ENCODE measurements around the gene PALM3. TPM values are rescaled to one million over a fixed set of nuclear protein-coding genes. Genes with fewer than 3 reads are reported as not detected.

PALM3 gene
- total and polyA plus RNA-seq, 10 of the 15 experiments (the other 5 are each of a cell fraction or from before 2014, with no cell fraction given), result 0.07 TPM; not detected in 9

DNA sequence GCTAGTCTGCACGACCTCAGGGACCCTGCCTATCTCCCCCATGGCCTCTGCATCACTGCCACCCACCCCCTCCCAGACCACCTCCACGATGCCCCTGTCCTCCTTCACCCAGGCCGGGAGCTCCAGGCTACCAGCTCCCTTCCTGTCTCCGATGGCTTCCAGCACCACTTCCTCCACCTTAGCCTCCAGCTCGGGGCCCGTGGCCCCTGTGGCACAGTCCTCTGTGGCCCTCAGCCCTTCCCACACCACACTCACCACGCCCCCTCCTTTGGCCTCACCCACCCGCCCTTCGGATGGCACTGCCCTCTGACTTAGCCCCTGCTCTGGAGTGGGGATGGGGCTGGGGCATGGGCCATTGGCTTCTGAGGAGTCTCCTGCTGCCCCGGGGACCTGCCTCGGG lies 7.2 kb downstream of the PALM3 start (continued):
- no peak for TF ChIP-seq NBN (IDR thresholded peaks at IDR 0.05)
- no peak for TF ChIP-seq HDAC6 (IDR thresholded peaks at IDR 0.05; ENCODE audit: unreplicated experiment)

DNA sequence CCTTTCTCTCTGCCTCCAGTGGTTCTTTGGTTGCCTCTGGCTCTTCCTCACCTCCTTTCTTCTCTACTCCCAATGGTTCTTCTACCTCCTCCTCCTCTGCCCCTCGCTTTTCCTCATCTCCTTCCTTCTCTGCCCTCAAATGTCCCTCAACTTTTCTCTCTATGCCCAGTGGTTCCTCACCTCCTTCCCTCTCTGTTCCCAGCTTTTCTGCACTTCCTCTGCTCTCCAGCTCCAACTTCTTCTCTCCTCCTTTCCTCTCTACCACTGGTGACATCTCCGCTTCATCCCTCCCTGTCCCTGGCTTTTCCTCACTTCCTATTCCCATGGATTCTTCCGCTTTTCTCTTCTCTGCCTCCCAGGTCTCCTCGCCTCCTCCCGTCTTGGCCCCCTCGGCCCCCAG lies 7.8 kb downstream of the PALM3 start:
- no peak overlapping the region for H3K9ac ChIP-seq (ENCODE audit: control insufficient read depth, insufficient read depth, low read length)
- peaks cover 3 to 7% of the 10 kb centered on the region in 2 experiments; a peak in 3 of 4 replicates for H3K36me3 ChIP-seq (ENCODE audit: control insufficient read depth in 2 of 2, insufficient read depth in 2 of 2, low read length in 1 of 2)
- no peak overlapping the region for H2AFZ ChIP-seq (ENCODE audit: control insufficient read depth, low read depth, low read length)
- no peaks in the 10 kb centered on the region for H4K20me1 ChIP-seq (ENCODE audit: control insufficient read depth, insufficient read depth)
- ATAC-seq, result no peak
- H3K27me3 ChIP-seq (replicated peaks in 1 of 2; ENCODE audit: control insufficient read depth in 2 of 2, insufficient read depth in 2 of 2, low read length in 1 of 2), result peaks cover 0 to 2% of the 10 kb centered on the region in 2 experiments
- 49% methylated on average over 5 of the region's 6 CpGs for WGBS (ENCODE audit: insufficient coverage, insufficient replicate concordance, low lambda C conversion rate, missing lambda C conversion rate)
- no peak overlapping the region for H3K27ac ChIP-seq (ENCODE audit: control insufficient read depth, insufficient read depth)
- in situ Hi-C loops (cut with MboI) (loop anchor here (25.0 kb wide), 1 partner anchor 767 kb away; no protein-coding TSS in a partner anchor), intact Hi-C loops (cut with micrococcal nuclease; ENCODE audit: unreplicated experiment) (no loop called here)
- no peaks in the 10 kb centered on the region for H3K9me3 ChIP-seq (replicated peaks; ENCODE audit: control insufficient read depth, insufficient read depth, low read length)
- no peak overlapping the region for H3K4me3 ChIP-seq
- no TSS peak for BruUV-seq (replicated peaks)
- no peak overlapping the region for H3K4me2 ChIP-seq (ENCODE audit: control insufficient read depth, insufficient read depth)
- no peak for FAIRE-seq
- DNase-seq (ENCODE audit: low read depth, low spot score), result no peak
- POLR2A ChIA-PET, result interaction anchor here (0.5 kb wide), 1 partner anchor 173 kb away, joined by 3 read pairs; no protein-coding TSS in a partner anchor
- SMC1A ChIA-PET (ENCODE audit: uncharacterized antibody, unreplicated experiment), result no interaction called here
- no peaks in the 10 kb centered on the region for H3K79me2 ChIP-seq (ENCODE audit: control insufficient read depth, insufficient read depth, low read length)
- RAD21 ChIA-PET (ENCODE audit: unreplicated experiment), result no interaction called here
- CTCF ChIA-PET, result interaction anchor here (0.6 kb wide), 1 partner anchor 47 kb away, joined by 3 read pairs; no protein-coding TSS in a partner anchor
- H3K4me1 ChIP-seq (ENCODE audit: control insufficient read depth, insufficient read depth, low read length), result no peaks in the 10 kb centered on the region
- no peak for TF ChIP-seq LARP7 (IDR thresholded peaks at IDR 0.05)
- TF ChIP-seq, protein P1, sequence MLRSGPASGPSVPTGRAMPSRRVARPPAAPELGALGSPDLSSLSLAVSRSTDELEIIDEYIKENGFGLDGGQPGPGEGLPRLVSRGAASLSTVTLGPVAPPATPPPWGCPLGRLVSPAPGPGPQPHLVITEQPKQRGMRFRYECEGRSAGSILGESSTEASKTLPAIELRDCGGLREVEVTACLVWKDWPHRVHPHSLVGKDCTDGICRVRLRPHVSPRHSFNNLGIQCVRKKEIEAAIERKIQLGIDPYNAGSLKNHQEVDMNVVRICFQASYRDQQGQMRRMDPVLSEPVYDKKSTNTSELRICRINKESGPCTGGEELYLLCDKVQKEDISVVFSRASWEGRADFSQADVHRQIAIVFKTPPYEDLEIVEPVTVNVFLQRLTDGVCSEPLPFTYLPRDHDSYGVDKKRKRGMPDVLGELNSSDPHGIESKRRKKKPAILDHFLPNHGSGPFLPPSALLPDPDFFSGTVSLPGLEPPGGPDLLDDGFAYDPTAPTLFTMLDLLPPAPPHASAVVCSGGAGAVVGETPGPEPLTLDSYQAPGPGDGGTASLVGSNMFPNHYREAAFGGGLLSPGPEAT (IDR thresholded peaks at IDR 0.05; ENCODE audit: low read depth), result no peak
- TF ChIP-seq, protein P2, sequence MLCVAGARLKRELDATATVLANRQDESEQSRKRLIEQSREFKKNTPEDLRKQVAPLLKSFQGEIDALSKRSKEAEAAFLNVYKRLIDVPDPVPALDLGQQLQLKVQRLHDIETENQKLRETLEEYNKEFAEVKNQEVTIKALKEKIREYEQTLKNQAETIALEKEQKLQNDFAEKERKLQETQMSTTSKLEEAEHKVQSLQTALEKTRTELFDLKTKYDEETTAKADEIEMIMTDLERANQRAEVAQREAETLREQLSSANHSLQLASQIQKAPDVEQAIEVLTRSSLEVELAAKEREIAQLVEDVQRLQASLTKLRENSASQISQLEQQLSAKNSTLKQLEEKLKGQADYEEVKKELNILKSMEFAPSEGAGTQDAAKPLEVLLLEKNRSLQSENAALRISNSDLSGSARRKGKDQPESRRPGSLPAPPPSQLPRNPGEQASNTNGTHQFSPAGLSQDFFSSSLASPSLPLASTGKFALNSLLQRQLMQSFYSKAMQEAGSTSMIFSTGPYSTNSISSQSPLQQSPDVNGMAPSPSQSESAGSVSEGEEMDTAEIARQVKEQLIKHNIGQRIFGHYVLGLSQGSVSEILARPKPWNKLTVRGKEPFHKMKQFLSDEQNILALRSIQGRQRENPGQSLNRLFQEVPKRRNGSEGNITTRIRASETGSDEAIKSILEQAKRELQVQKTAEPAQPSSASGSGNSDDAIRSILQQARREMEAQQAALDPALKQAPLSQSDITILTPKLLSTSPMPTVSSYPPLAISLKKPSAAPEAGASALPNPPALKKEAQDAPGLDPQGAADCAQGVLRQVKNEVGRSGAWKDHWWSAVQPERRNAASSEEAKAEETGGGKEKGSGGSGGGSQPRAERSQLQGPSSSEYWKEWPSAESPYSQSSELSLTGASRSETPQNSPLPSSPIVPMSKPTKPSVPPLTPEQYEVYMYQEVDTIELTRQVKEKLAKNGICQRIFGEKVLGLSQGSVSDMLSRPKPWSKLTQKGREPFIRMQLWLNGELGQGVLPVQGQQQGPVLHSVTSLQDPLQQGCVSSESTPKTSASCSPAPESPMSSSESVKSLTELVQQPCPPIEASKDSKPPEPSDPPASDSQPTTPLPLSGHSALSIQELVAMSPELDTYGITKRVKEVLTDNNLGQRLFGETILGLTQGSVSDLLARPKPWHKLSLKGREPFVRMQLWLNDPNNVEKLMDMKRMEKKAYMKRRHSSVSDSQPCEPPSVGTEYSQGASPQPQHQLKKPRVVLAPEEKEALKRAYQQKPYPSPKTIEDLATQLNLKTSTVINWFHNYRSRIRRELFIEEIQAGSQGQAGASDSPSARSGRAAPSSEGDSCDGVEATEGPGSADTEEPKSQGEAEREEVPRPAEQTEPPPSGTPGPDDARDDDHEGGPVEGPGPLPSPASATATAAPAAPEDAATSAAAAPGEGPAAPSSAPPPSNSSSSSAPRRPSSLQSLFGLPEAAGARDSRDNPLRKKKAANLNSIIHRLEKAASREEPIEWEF (IDR thresholded peaks at IDR 0.05; ENCODE audit: insufficient replicate concordance, low read depth, low read length), result no peak
- TF ChIP-seq, protein P3, sequence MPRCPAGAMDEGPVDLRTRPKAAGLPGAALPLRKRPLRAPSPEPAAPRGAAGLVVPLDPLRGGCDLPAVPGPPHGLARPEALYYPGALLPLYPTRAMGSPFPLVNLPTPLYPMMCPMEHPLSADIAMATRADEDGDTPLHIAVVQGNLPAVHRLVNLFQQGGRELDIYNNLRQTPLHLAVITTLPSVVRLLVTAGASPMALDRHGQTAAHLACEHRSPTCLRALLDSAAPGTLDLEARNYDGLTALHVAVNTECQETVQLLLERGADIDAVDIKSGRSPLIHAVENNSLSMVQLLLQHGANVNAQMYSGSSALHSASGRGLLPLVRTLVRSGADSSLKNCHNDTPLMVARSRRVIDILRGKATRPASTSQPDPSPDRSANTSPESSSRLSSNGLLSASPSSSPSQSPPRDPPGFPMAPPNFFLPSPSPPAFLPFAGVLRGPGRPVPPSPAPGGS (IDR thresholded peaks at IDR 0.05; ENCODE audit: borderline replicate concordance, insufficient read depth, low read depth, low read length, poor library complexity, severe bottlenecking), result no peak
- no peak for TF ChIP-seq SRF (IDR thresholded peaks at IDR 0.05; ENCODE audit: low read depth in 2 of 2, low read length in 2 of 2)
- no peak for TF ChIP-seq FOS (IDR thresholded peaks at IDR 0.05; ENCODE audit: borderline replicate concordance, extremely low read depth, insufficient read length)
- TF ChIP-seq, protein P4, sequence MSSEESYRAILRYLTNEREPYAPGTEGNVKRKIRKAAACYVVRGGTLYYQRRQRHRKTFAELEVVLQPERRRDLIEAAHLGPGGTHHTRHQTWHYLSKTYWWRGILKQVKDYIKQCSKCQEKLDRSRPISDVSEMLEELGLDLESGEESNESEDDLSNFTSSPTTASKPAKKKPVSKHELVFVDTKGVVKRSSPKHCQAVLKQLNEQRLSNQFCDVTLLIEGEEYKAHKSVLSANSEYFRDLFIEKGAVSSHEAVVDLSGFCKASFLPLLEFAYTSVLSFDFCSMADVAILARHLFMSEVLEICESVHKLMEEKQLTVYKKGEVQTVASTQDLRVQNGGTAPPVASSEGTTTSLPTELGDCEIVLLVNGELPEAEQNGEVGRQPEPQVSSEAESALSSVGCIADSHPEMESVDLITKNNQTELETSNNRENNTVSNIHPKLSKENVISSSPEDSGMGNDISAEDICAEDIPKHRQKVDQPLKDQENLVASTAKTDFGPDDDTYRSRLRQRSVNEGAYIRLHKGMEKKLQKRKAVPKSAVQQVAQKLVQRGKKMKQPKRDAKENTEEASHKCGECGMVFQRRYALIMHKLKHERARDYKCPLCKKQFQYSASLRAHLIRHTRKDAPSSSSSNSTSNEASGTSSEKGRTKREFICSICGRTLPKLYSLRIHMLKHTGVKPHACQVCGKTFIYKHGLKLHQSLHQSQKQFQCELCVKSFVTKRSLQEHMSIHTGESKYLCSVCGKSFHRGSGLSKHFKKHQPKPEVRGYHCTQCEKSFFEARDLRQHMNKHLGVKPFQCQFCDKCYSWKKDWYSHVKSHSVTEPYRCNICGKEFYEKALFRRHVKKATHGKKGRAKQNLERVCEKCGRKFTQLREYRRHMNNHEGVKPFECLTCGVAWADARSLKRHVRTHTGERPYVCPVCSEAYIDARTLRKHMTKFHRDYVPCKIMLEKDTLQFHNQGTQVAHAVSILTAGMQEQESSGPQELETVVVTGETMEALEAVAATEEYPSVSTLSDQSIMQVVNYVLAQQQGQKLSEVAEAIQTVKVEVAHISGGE (CRISPR knock-in tag; IDR thresholded peaks at IDR 0.05), result no peak

Measured in GM12878 (cell line).